HepG2 (cell line): ENCODE measurements around the gene CAMTA1. TPM values are rescaled to one million over a fixed set of nuclear protein-coding genes. Genes with fewer than 3 reads are reported as not detected.

Experiments
- ATAD3A ChIP-seq: sonication (generic); formaldehyde crosslinking; IDR thresholded peaks from 2 replicates; pipeline ENCODE4 v1.4.0; 2020; ENCODE audit warnings: missing genetic modification reagents
- CSRNP1 ChIP-seq: sonication (generic); formaldehyde crosslinking; IDR thresholded peaks from 2 replicates; pipeline ENCODE4 v1.8.1; 2023; ENCODE audit warnings: mild to moderate bottlenecking, missing genetic modification reagents
- ESRRA ChIP-seq: sonication (generic); formaldehyde crosslinking; IDR thresholded peaks from 2 replicates; pipeline ENCODE4 v1.5.1; 2020; ENCODE audit warnings: mild to moderate bottlenecking, low read depth, missing genetic modification reagents
- KDM3A ChIP-seq: IDR thresholded peaks from 2 replicates; pipeline ENCODE4 v1.6.1; 2018; ENCODE audit warnings: low read depth, missing compliant biosample characterization
- NBN ChIP-seq: fragments of 450-650 bp; conservative IDR thresholded peaks from 2 replicates; pipeline ENCODE4 v1.6.1; 2017
- NFYB ChIP-seq: sonication (generic); formaldehyde crosslinking; IDR thresholded peaks from 2 replicates; pipeline ENCODE4 v1.4.0; 2020; ENCODE audit warnings: missing genetic modification reagents
- NR1H2 ChIP-seq: sonication (generic); formaldehyde crosslinking; IDR thresholded peaks from 2 replicates; pipeline ENCODE4 v1.8.1; 2022; ENCODE audit warnings: low read depth, missing genetic modification reagents, borderline replicate concordance
- SAP130 ChIP-seq: IDR thresholded peaks from 2 replicates; pipeline ENCODE4 v1.6.1; 2016; ENCODE audit warnings: low read depth
- THAP9 ChIP-seq: sonication (generic); formaldehyde crosslinking; IDR thresholded peaks from 2 replicates; pipeline ENCODE4; 2020; ENCODE audit warnings: missing genetic modification reagents, mild to moderate bottlenecking, borderline replicate concordance
- ZBTB21 ChIP-seq: sonication (generic); formaldehyde crosslinking; IDR thresholded peaks from 2 replicates; pipeline ENCODE4 v1.4.0; 2020; ENCODE audit warnings: missing genetic modification reagents
- ZBTB7A ChIP-seq: sonication (generic); formaldehyde crosslinking; IDR thresholded peaks from 2 replicates; pipeline ENCODE4 v1.8.0; 2022; ENCODE audit warnings: mild to moderate bottlenecking, missing genetic modification reagents
- ZNF275 ChIP-seq: sonication (generic); formaldehyde crosslinking; IDR thresholded peaks from 2 replicates; pipeline ENCODE4 v1.8.0; 2022; ENCODE audit warnings: missing genetic modification reagents, mild to moderate bottlenecking, inconsistent platforms, borderline replicate concordance
- ZNF574 ChIP-seq: sonication (generic); formaldehyde crosslinking; IDR thresholded peaks from 2 replicates; pipeline ENCODE4 v1.4.0; 2020; ENCODE audit warnings: missing genetic modification reagents
- ZNF605 ChIP-seq: sonication (generic); formaldehyde crosslinking; IDR thresholded peaks from 2 replicates; pipeline ENCODE4 v1.8.0; 2022; ENCODE audit warnings: mild to moderate bottlenecking, missing genetic modification reagents
- ZNF776 ChIP-seq: sonication (generic); formaldehyde crosslinking; IDR thresholded peaks from 2 replicates; pipeline ENCODE4 v1.4.0; 2020; ENCODE audit warnings: mild to moderate bottlenecking, missing genetic modification reagents
- ZNF883 ChIP-seq: sonication (generic); formaldehyde crosslinking; IDR thresholded peaks from 2 replicates; pipeline ENCODE4 v1.5.1; 2020; ENCODE audit warnings: mild to moderate bottlenecking, missing genetic modification reagents; ENCODE audit errors: not compliant biosample characterization
- polyA plus RNA-seq, 8 experiments: library from polyadenylated mRNA; depleted of rRNA in 3 of 8; stranded (reverse) in 7 of 8; unstranded in 1 of 8; fragments of >200 nt; fragmentation: Illumina TruSeq in 4 of 8; extraction: Trizol in 4 of 8; gene quantifications; 2 replicates each; pipeline versions ENCODE4 v1.2.1 to v1.2.3, GENCODE V29; 2011 to 2016; ENCODE audit warnings: low read depth in 4 of 8, missing spikeins in 1 of 8, mixed read lengths in 1 of 8; ENCODE audit not compliant: insufficient read depth in 1 of 8
- total RNA-seq, 5 experiments: library from RNA; depleted of rRNA; stranded (reverse); fragments of >200 nt; fragmentation: Illumina TruSeq; extraction: Trizol; gene quantifications; 2 replicates each; pipeline ENCODE4 v1.2.3, GENCODE V29; 2016; ENCODE audit warnings: low read depth in 1 of 5
- TF ChIP-seq, protein P1 (sequence below): sonication (generic); formaldehyde crosslinking; IDR thresholded peaks from 2 replicates; pipeline ENCODE4 v1.4.0; 2020; ENCODE audit warnings: missing genetic modification reagents
- TF ChIP-seq, protein P2 (sequence below): sonication (generic); formaldehyde crosslinking; IDR thresholded peaks from 2 replicates; pipeline ENCODE4 v1.5.0; 2020; ENCODE audit warnings: mild to moderate bottlenecking, missing genetic modification reagents

CAMTA1 gene
- total and polyA plus RNA-seq, 2 of the 13 experiments (the other 11 are each of a cell fraction or from before 2014, with no cell fraction given) = 25.0 to 36.4 TPM

GRCh38 chr1:7159116-7159781, 374.0 kb downstream of the CAMTA1 start (continued):
- TF ChIP-seq ZNF574 (no peak), ZNF776 (no peak), SAP130 (CRISPR knock-in tag) (no peak), ZBTB21 (CRISPR knock-in tag) (peak; percentile 68; the same call in 1 of the 2 replicates), THAP9 (CRISPR knock-in tag) (no peak), KDM3A (CRISPR knock-in tag) (no peak), NBN (no peak), NFYB (no peak), ZBTB7A (CRISPR knock-in tag) (no peak), ZNF275 (CRISPR knock-in tag) (no peak), ZNF883 (no peak), ATAD3A (CRISPR knock-in tag) (no peak), NR1H2 (no peak), CSRNP1 (CRISPR knock-in tag) (no peak), ESRRA (CRISPR knock-in tag) (no peak; the same call in 1 of the 2 replicates), ZNF605 (no peak)
- TF ChIP-seq, protein P1, sequence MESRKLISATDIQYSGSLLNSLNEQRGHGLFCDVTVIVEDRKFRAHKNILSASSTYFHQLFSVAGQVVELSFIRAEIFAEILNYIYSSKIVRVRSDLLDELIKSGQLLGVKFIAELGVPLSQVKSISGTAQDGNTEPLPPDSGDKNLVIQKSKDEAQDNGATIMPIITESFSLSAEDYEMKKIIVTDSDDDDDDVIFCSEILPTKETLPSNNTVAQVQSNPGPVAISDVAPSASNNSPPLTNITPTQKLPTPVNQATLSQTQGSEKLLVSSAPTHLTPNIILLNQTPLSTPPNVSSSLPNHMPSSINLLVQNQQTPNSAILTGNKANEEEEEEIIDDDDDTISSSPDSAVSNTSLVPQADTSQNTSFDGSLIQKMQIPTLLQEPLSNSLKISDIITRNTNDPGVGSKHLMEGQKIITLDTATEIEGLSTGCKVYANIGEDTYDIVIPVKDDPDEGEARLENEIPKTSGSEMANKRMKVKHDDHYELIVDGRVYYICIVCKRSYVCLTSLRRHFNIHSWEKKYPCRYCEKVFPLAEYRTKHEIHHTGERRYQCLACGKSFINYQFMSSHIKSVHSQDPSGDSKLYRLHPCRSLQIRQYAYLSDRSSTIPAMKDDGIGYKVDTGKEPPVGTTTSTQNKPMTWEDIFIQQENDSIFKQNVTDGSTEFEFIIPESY = no peak
- TF ChIP-seq, protein P2, sequence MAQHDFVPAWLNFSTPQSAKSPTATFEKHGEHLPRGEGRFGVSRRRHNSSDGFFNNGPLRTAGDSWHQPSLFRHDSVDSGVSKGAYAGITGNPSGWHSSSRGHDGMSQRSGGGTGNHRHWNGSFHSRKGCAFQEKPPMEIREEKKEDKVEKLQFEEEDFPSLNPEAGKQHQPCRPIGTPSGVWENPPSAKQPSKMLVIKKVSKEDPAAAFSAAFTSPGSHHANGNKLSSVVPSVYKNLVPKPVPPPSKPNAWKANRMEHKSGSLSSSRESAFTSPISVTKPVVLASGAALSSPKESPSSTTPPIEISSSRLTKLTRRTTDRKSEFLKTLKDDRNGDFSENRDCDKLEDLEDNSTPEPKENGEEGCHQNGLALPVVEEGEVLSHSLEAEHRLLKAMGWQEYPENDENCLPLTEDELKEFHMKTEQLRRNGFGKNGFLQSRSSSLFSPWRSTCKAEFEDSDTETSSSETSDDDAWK = no peak
